Measurements from ENCODE around the gene SPNS2. TPM values are rescaled to one million over a fixed set of nuclear protein-coding genes. Genes with fewer than 3 reads are reported as not detected.

SPNS2 gene
- polyA plus RNA-seq, 1 donor (not counting 4 experiments of a cell fraction or from before 2014, with no cell fraction given), result 0.10 TPM

DNA sequence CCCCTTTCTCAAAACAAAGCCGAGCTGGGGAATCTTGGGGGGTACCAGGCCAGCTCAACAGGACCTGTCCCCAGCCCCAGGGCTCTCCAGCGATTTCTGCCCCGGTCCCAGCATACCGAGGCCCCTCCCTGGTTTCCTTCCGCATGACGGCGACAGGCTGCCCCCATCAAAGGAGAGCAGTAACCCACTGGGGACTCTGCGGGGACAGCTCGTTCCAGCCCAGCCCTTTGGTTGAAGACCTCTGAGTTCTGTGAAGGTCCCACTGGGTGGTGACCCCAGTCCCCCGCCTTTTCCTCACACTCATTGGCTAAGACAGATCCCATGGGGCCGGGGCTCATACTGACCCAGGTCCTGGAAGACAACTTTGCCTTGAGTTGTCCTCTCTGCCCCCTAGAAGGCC lies 89.7 kb downstream of the SPNS2 start:
- Histone ChIP-seq H3K36me3 (ENCODE audit: control insufficient read depth in 2 of 2, extremely low read depth in 1 of 2, insufficient read depth in 2 of 2, low read length in 2 of 2) (no peaks in the 10 kb centered on the region), H3K27ac (ENCODE audit: control insufficient read depth, insufficient read depth, low read length) (no peak overlapping the region), H3K27me3 (ENCODE audit: control insufficient read depth, extremely low read depth, insufficient read depth, low read length) (peaks cover 74% of the 10 kb centered on the region), H3K9ac (ENCODE audit: control insufficient read depth, extremely low read depth, insufficient read depth, low read length) (no peak overlapping the region), H3K4me1 (ENCODE audit: control insufficient read depth, extremely low read depth, insufficient read depth, low read length) (no peaks in the 10 kb centered on the region), H4K20me1 (ENCODE audit: control insufficient read depth, extremely low read depth, insufficient read depth, low read length) (no peaks in the 10 kb centered on the region), H2AFZ (ENCODE audit: control insufficient read depth, low read length) (no peak overlapping the region), H3K9me3 (ENCODE audit: control insufficient read depth, low read depth, low read length) (no peaks in the 10 kb centered on the region), H3K9me1 (ENCODE audit: control insufficient read depth, extremely low read depth, insufficient read depth, low read length) (no peaks in the 10 kb centered on the region), H3K4me3 (ENCODE audit: control insufficient read depth in 2 of 3, extremely low read depth in 1 of 3, insufficient read depth in 2 of 3, low read depth in 1 of 3, low read length in 3 of 3) (no peak overlapping the region), H3K79me2 (ENCODE audit: control insufficient read depth, insufficient read depth, low read length) (no peaks in the 10 kb centered on the region), H3K4me2 (ENCODE audit: control insufficient read depth, extremely low read depth, insufficient read depth, low read depth, low read length) (no peak overlapping the region)
- TF ChIP-seq CTCF (optimal IDR thresholded peaks at IDR 0.05 in 1 of 3, IDR thresholded peaks at IDR 0.05 in 1 of 3, conservative IDR thresholded peaks at IDR 0.05 in 1 of 3; ENCODE audit: extremely low read depth in 1 of 3, insufficient read depth in 2 of 3, low read length in 3 of 3), result no peak
- DNase-seq (ENCODE audit: low read depth, low spot score), result no peak
- FAIRE-seq, result no peak
- dilution Hi-C loops (cut with MboI; ENCODE audit: extremely low pct_ligation_motif_present, low sequenced_read_pairs), result no loop called here

Other genes starting within 250 kb of the SPNS2 start
- gene ANKFY1, start 234.9 kb upstream of the SPNS2 start, polyA plus RNA-seq, result 17.4 to 34.6 TPM (median 27.0 TPM) in 3 replicates
- gene UBE2G1, start 132.2 kb upstream of the SPNS2 start, polyA plus RNA-seq, result 52.1 to 86.2 TPM (median 60.1 TPM) in 3 replicates
- gene SPNS3, start 64.9 kb upstream of the SPNS2 start, polyA plus RNA-seq, result not detected in 3 replicates
- gene MYBBP1A, start 56.5 kb downstream of the SPNS2 start, polyA plus RNA-seq, result 20.0 to 39.8 TPM (median 20.5 TPM) in 3 replicates
- 0.69 to 1.4 TPM (median 0.93 TPM) in 3 replicates for gene GGT6, start 61.7 kb downstream of the SPNS2 start, polyA plus RNA-seq
- gene SMTNL2, start 85.6 kb downstream of the SPNS2 start, polyA plus RNA-seq, result not detected in 3 replicates
- gene ALOX15, start 142.8 kb downstream of the SPNS2 start, polyA plus RNA-seq, result 0.02 to 0.04 TPM (median 0.04 TPM) in 3 replicates
- 5.7 to 19.7 TPM (median 8.9 TPM) in 3 replicates for gene PELP1, start 205.3 kb downstream of the SPNS2 start, polyA plus RNA-seq
- 7.5 to 12.8 TPM (median 11.5 TPM) in 3 replicates for gene ARRB2, start 211.8 kb downstream of the SPNS2 start, polyA plus RNA-seq
- 36.9 to 41.5 TPM (median 39.6 TPM) in 3 replicates for gene MED11, start 232.5 kb downstream of the SPNS2 start, polyA plus RNA-seq
- 0.14 to 0.31 TPM (median 0.25 TPM) in 3 replicates for gene ZMYND15, start 241.0 kb downstream of the SPNS2 start, polyA plus RNA-seq
- gene CXCL16, start 241.0 kb downstream of the SPNS2 start, polyA plus RNA-seq, result 12.8 to 15.8 TPM (median 15.7 TPM) in 3 replicates